Endothelial cell (in vitro differentiated cells): Measurements from ENCODE around the gene EYA2. TPM values are rescaled to one million over a fixed set of nuclear protein-coding genes. Genes with fewer than 3 reads are reported as not detected.

Source experiments
- DNase-seq: peaks from one replicate; pipeline ENCODE4 v3.0.0; 2021; ENCODE audit warnings: low spot score
- H3K27ac Mint-ChIP-seq: one replicate; pipeline ENCODE4 v1.8.0; 2021; ENCODE audit warnings: mixed read lengths, inconsistent platforms; ENCODE audit not compliant: unreplicated experiment
- H3K27me3 Mint-ChIP-seq: one replicate; pipeline ENCODE4 v1.8.0; 2021; ENCODE audit warnings: mild to moderate bottlenecking, moderate library complexity, mixed read lengths, inconsistent platforms; ENCODE audit not compliant: unreplicated experiment
- H3K36me3 Mint-ChIP-seq: one replicate; pipeline ENCODE4 v1.8.0; 2021; ENCODE audit warnings: mild to moderate bottlenecking, low read depth, mixed read lengths, inconsistent platforms; ENCODE audit not compliant: unreplicated experiment
- H3K4me1 Mint-ChIP-seq: one replicate; pipeline ENCODE4 v1.8.0; 2021; ENCODE audit warnings: mild to moderate bottlenecking, mixed read lengths, inconsistent platforms; ENCODE audit not compliant: unreplicated experiment
- H3K4me3 Mint-ChIP-seq: one replicate; pipeline ENCODE4 v1.8.0; 2021; ENCODE audit warnings: mild to moderate bottlenecking, mixed read lengths, inconsistent platforms; ENCODE audit not compliant: unreplicated experiment
- H3K9me3 Mint-ChIP-seq: one replicate; pipeline ENCODE4 v1.8.0; 2021; ENCODE audit warnings: mixed read lengths, inconsistent platforms; ENCODE audit not compliant: unreplicated experiment
- CTCF ChIP-seq: fragments of 200-600 bp; sonication (generic); IDR thresholded peaks from one replicate; pipeline ENCODE4 v1.5.0; 2021; ENCODE audit warnings: antibody characterized with exemption; ENCODE audit not compliant: unreplicated experiment
- total RNA-seq: library from RNA; stranded (reverse); fragmentation: NEBNext Ultra II Directional; extraction: Animal tissue kit (Norgen Biotek cat#: 25700); gene quantifications from one replicate; pipeline ENCODE4 v1.2.1, GENCODE V29; 2021; ENCODE audit not compliant: unreplicated experiment

EYA2 gene
- total RNA-seq, 1 donor from 2014 or later: not detected

DNA sequence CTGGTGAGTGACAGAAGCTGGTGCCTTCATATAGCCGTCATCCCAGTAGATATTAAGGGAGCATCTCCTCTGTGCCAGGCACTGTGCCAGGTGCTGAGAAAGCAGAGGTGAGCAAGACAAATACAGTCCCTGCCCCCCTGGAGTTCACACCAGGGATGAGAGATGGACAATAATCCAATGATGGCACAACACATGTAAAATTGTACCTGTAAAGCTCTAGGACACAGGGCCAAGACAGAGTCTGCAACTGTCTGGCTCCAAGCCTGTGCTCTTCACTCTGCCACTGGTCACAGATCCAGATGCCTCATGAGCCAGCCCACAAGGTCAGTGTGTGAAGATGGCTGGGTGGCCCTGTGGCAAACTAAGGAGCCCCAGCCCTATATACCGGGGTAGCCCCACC lies 133.8 kb downstream of the EYA2 start:
- H3K4me1 Mint-ChIP-seq: peaks cover 6% of the 10 kb centered on the region

GRCh38 chr20:47029845-47030244 lies 135.2 kb downstream of the EYA2 start:
- no peaks in the 10 kb centered on the region for H3K36me3 Mint-ChIP-seq
- peaks cover 6% of the 10 kb centered on the region for H3K4me1 Mint-ChIP-seq
- no peaks in the 10 kb centered on the region for H3K9me3 Mint-ChIP-seq
- no peak overlapping the region for H3K27ac Mint-ChIP-seq
- no peak overlapping the region for H3K4me3 Mint-ChIP-seq
- no peak for DNase-seq
- H3K27me3 Mint-ChIP-seq: peaks cover 2% of the 10 kb centered on the region
- TF ChIP-seq CTCF: no peak

More for the DNA sequence above, 133.8 kb downstream of the EYA2 start:
- no peak for DNase-seq
- no peaks in the 10 kb centered on the region for H3K36me3 Mint-ChIP-seq
- TF ChIP-seq CTCF: no peak
- peaks cover 2% of the 10 kb centered on the region for H3K27me3 Mint-ChIP-seq
- no peak overlapping the region for H3K27ac Mint-ChIP-seq
- H3K9me3 Mint-ChIP-seq: no peaks in the 10 kb centered on the region
- H3K4me3 Mint-ChIP-seq: no peak overlapping the region

GRCh38 chr20:47030271-47030810 lies 135.7 kb downstream of the EYA2 start:
- no peak for DNase-seq
- Mint-ChIP-seq H3K4me1 (peaks cover 6% of the 10 kb centered on the region), H3K27ac (no peak overlapping the region), H3K4me3 (no peak overlapping the region), H3K27me3 (peaks cover 2% of the 10 kb centered on the region), H3K9me3 (no peaks in the 10 kb centered on the region), H3K36me3 (peaks cover under 1% of the 10 kb centered on the region)
- no peak for TF ChIP-seq CTCF

DNA sequence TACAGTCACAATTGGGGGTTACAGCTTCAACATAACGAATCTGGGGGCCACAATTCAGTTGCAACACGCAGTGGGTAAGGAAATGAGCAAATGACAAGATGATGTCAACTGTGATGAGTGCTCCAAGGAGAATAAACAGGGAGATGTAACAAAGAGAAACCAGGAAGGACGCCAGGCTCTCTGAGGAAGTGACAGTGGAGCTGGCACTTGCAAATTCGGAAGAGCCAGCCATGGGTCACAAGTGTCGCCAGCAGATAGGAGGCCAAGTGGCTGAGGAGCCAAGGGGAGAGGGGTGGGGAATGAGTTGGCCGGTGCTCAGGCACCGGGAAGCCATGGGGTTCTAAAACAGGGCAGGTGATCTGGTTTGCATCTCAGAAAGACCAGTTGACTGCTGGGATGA lies 136.4 kb downstream of the EYA2 start:
- peaks cover 3% of the 10 kb centered on the region for H3K36me3 Mint-ChIP-seq

More for the DNA sequence above, 136.4 kb downstream of the EYA2 start:
- no peaks in the 10 kb centered on the region for H3K9me3 Mint-ChIP-seq
- H3K27ac Mint-ChIP-seq: no peak overlapping the region
- no peak for DNase-seq
- TF ChIP-seq CTCF: no peak
- H3K4me1 Mint-ChIP-seq: peaks cover 6% of the 10 kb centered on the region
- peaks cover 2% of the 10 kb centered on the region for H3K27me3 Mint-ChIP-seq
- H3K4me3 Mint-ChIP-seq: no peak overlapping the region
